Activated CD4-positive, alpha-beta T cell treated with anti-CD3 and anti-CD28 coated beads, Interleukin-2, amount 50 U/mL, for 24 hours (primary cell): ENCODE data around the gene FRMPD2.

Experiments
- DNase-seq, 2 donors: peaks; one replicate each; pipeline ENCODE4 v3.0.0-alpha.2; 2020; ENCODE audit warnings: low read depth in 1 of 2, low spot score in 1 of 2

FRMPD2 gene

GRCh38 chr10:48274636-48275035 lies at the start of gene FRMPD2:
TSS of gene FRMPD2 (minus strand) at chr10:48274696. CDS start at chr10:48274567, 129 bp downstream.
- no peak for DNase-seq

- DNase-seq: no peak
Measured at GRCh38 chr10:48322017-48322416, 47.5 kb upstream of the FRMPD2 start.

GRCh38 chr10:48317321-48317990 lies 43.0 kb upstream of the FRMPD2 start:
- no peak for DNase-seq

GRCh38 chr10:48316236-48316635 lies 41.7 kb upstream of the FRMPD2 start:
- DNase-seq: no peak

- DNase-seq: no peak
Measured at GRCh38 chr10:48314107-48314506, 39.6 kb upstream of the FRMPD2 start.

GRCh38 chr10:48309711-48310226 lies 35.3 kb upstream of the FRMPD2 start:
- no peak for DNase-seq

- DNase-seq: no peak
Measured at GRCh38 chr10:48307711-48308018, 33.2 kb upstream of the FRMPD2 start.

GRCh38 chr10:48306870-48307710 lies 32.6 kb upstream of the FRMPD2 start:
- peak in 1 of 2 donors; percentile 21 for DNase-seq

- peak; percentile 82 to 85 for DNase-seq
Measured at GRCh38 chr10:48306265-48306869, 31.9 kb upstream of the FRMPD2 start, which contains the start of gene MAPK8. TSS of gene MAPK8 (plus strand) at chr10:48306677. CDS start at chr10:48401661, 94,984 bp downstream.

GRCh38 chr10:48305905-48306264 lies 31.4 kb upstream of the FRMPD2 start:
- no peak for DNase-seq

GRCh38 chr10:48302515-48303476 lies 28.3 kb upstream of the FRMPD2 start:
- no peak for DNase-seq

- no peak for DNase-seq
Measured at GRCh38 chr10:48300556-48300955, 26.1 kb upstream of the FRMPD2 start.

GRCh38 chr10:48299692-48300091 lies 25.2 kb upstream of the FRMPD2 start:
- no peak for DNase-seq

- no peak for DNase-seq
Measured at GRCh38 chr10:48299066-48299465, 24.6 kb upstream of the FRMPD2 start.

- no peak for DNase-seq
Measured at GRCh38 chr10:48296576-48297098, 22.1 kb upstream of the FRMPD2 start.

GRCh38 chr10:48294431-48294830 lies 19.9 kb upstream of the FRMPD2 start:
- no peak for DNase-seq

GRCh38 chr10:48292616-48293015 lies 18.1 kb upstream of the FRMPD2 start:
- no peak for DNase-seq

- DNase-seq: no peak
Measured at GRCh38 chr10:48291190-48291589, 16.7 kb upstream of the FRMPD2 start.

- no peak for DNase-seq
Measured at GRCh38 chr10:48290286-48290685, 15.8 kb upstream of the FRMPD2 start.

- peak in 1 of 2 donors; percentile 22 for DNase-seq
Measured at GRCh38 chr10:48289501-48290238, 15.2 kb upstream of the FRMPD2 start.
